ENCODE data around the gene ADCK1.

DNA sequence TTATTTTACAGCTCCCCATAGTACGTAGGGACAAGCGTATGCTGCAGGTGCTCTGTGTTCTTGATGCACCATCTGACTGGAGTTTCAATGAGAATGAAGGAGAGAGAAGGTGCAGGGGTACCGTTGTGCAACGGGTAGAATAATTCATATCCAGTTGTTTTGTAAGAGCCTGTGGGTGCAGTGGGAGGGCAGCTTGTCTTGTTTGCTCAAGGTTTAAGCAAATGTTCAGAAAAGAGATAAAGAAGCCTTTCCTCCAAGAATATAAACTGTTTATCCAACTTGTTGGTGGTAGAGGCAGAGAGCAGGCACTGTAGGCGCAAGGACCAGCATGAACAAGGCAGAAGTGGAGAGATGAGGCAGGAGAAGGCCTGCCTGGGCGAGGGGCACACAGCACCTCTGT, 64.2 kb downstream of the ADCK1 start:
- TF ChIP-seq ZFP36 (IDR thresholded peaks at IDR 0.05; ENCODE audit: borderline replicate concordance, low read depth, low read length, partially characterized antibody) = no peak
- no peak for TF ChIP-seq CENPX (CRISPR knock-in tag; IDR thresholded peaks at IDR 0.05)
- TF ChIP-seq, protein P1, sequence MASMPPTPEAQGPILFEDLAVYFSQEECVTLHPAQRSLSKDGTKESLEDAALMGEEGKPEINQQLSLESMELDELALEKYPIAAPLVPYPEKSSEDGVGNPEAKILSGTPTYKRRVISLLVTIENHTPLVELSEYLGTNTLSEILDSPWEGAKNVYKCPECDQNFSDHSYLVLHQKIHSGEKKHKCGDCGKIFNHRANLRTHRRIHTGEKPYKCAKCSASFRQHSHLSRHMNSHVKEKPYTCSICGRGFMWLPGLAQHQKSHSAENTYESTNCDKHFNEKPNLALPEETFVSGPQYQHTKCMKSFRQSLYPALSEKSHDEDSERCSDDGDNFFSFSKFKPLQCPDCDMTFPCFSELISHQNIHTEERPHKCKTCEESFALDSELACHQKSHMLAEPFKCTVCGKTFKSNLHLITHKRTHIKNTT (CRISPR knock-in tag; IDR thresholded peaks at IDR 0.05) = no peak
- no peak for TF ChIP-seq ELF1 (CRISPR knock-in tag; IDR thresholded peaks at IDR 0.05)
- no peak for TF ChIP-seq HDAC2 (CRISPR knock-in tag; IDR thresholded peaks at IDR 0.05)
- TF ChIP-seq NR2F2 (IDR thresholded peaks at IDR 0.05; ENCODE audit: borderline replicate concordance, low read depth) = no peak
- no peak for TF ChIP-seq JUNB (CRISPR knock-in tag; IDR thresholded peaks at IDR 0.05; ENCODE audit: borderline replicate concordance)
- TF ChIP-seq ZNF354B (CRISPR knock-in tag; IDR thresholded peaks at IDR 0.05) = no peak
- TF ChIP-seq ZFP1 (CRISPR knock-in tag; IDR thresholded peaks at IDR 0.05) = no peak
- no peak for TF ChIP-seq MYC (CRISPR knock-in tag; IDR thresholded peaks at IDR 0.05; ENCODE audit: borderline replicate concordance)
- no peak for TF ChIP-seq ZNF781 (CRISPR knock-in tag; IDR thresholded peaks at IDR 0.05; ENCODE audit: borderline replicate concordance, not compliant biosample characterization)
- TF ChIP-seq, protein P2, sequence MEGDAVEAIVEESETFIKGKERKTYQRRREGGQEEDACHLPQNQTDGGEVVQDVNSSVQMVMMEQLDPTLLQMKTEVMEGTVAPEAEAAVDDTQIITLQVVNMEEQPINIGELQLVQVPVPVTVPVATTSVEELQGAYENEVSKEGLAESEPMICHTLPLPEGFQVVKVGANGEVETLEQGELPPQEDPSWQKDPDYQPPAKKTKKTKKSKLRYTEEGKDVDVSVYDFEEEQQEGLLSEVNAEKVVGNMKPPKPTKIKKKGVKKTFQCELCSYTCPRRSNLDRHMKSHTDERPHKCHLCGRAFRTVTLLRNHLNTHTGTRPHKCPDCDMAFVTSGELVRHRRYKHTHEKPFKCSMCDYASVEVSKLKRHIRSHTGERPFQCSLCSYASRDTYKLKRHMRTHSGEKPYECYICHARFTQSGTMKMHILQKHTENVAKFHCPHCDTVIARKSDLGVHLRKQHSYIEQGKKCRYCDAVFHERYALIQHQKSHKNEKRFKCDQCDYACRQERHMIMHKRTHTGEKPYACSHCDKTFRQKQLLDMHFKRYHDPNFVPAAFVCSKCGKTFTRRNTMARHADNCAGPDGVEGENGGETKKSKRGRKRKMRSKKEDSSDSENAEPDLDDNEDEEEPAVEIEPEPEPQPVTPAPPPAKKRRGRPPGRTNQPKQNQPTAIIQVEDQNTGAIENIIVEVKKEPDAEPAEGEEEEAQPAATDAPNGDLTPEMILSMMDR (CRISPR knock-in tag; IDR thresholded peaks at IDR 0.05) = no peak
- TF ChIP-seq, protein P3, sequence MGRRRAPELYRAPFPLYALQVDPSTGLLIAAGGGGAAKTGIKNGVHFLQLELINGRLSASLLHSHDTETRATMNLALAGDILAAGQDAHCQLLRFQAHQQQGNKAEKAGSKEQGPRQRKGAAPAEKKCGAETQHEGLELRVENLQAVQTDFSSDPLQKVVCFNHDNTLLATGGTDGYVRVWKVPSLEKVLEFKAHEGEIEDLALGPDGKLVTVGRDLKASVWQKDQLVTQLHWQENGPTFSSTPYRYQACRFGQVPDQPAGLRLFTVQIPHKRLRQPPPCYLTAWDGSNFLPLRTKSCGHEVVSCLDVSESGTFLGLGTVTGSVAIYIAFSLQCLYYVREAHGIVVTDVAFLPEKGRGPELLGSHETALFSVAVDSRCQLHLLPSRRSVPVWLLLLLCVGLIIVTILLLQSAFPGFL (CRISPR knock-in tag; IDR thresholded peaks at IDR 0.05) = no peak
- no peak for TF ChIP-seq GATA4 (IDR thresholded peaks at IDR 0.05; ENCODE audit: borderline replicate concordance, low read depth)

Data from HepG2 (cell line).